ENCODE measurements around the gene DHRS9. TPM values are rescaled to one million over a fixed set of nuclear protein-coding genes. Genes with fewer than 3 reads are reported as not detected.

The DHRS9 gene
- total and polyA plus RNA-seq, 2 of the 4 experiments (the other 2 are of a cell fraction), result not detected

DNA sequence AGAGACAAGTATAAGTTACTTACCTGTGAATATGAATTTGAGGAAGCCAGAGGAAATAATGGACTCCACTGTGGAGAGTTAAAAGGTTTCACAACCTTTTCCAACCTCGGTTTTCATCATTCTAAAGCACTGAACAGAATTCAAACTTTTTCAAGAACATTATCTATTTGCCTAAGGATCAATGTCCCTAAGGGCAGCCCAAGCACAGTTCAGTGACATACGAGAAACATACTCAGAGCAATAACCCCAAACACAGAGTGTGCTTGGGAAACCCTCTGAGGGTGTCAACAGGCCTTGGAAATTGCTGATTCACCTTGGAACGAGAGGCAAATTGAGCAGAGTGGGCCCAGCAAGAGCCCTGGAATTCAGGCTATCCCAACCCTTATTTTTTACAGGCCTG lies 38.2 kb upstream of the DHRS9 start, which contains the start of gene ABCB11:
TSS of gene ABCB11 (minus strand) at position 123 of the 400 bp plus-strand sequence. CDS start 13,199 bp downstream, outside the sequence.
- TF ChIP-seq FOS (IDR thresholded peaks at IDR 0.05; ENCODE audit: low read depth, low read length) (no peak), POLR2A (IDR thresholded peaks at IDR 0.05; ENCODE audit: low read depth, low read length) (no peak), CHD1 (IDR thresholded peaks at IDR 0.05; ENCODE audit: low read depth, low read length) (no peak), CTCF (conservative IDR thresholded peaks at IDR 0.05; ENCODE audit: low read depth, low read length) (no peak), NFE2L2 (IDR thresholded peaks at IDR 0.05; ENCODE audit: low read depth, low read length) (no peak), RAD21 (IDR thresholded peaks at IDR 0.05; ENCODE audit: low read length) (no peak), CEBPB (IDR thresholded peaks at IDR 0.05; ENCODE audit: low read depth, low read length) (no peak)
- TF ChIP-seq, protein P1, sequence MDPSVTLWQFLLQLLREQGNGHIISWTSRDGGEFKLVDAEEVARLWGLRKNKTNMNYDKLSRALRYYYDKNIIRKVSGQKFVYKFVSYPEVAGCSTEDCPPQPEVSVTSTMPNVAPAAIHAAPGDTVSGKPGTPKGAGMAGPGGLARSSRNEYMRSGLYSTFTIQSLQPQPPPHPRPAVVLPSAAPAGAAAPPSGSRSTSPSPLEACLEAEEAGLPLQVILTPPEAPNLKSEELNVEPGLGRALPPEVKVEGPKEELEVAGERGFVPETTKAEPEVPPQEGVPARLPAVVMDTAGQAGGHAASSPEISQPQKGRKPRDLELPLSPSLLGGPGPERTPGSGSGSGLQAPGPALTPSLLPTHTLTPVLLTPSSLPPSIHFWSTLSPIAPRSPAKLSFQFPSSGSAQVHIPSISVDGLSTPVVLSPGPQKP (IDR thresholded peaks at IDR 0.05; ENCODE audit: borderline replicate concordance, low read depth, low read length), result no peak
- H4K8ac ChIP-seq (ENCODE audit: low read depth in 2 of 2, low read length in 2 of 2), result no peak within 1 kb of the TSS
- no peak within 1 kb of the TSS for H3K14ac ChIP-seq (replicated peaks; ENCODE audit: low read depth, low read length)
- H3K9me1 ChIP-seq (ENCODE audit: insufficient read depth, low read length), result no peaks in the 10 kb centered on the region
- dilution Hi-C loops (cut with HindIII; ENCODE audit: low sequenced_read_pairs, unreplicated experiment) (no loop called here), in situ Hi-C loops (cut with MboI; ENCODE audit: low sequenced_read_pairs) (no loop called here), intact Hi-C loops (cut with micrococcal nuclease) (no loop called here)
- no CpG with 5 or more reads among the region's 3 CpGs for whole genome bisulfite sequencing, 2 experiments (ENCODE audit: extremely low coverage in 2 of 2, insufficient read length in 1 of 2)
- no peak within 1 kb of the TSS for H2AFZ ChIP-seq (replicated peaks; ENCODE audit: low read length, poor library complexity)
- no peaks in the 10 kb centered on the region for H3K36me3 ChIP-seq (ENCODE audit: control insufficient read depth, insufficient read depth, low read length)
- H2AK5ac ChIP-seq (ENCODE audit: low read depth, low read length), result no peak within 1 kb of the TSS
- H4K5ac ChIP-seq (ENCODE audit: low read depth, low read length), result no peak within 1 kb of the TSS
- H2AK9ac ChIP-seq (replicated peaks; ENCODE audit: low read depth, low read length, poor library complexity), result no peak within 1 kb of the TSS
- no peak within 1 kb of the TSS for H2BK120ac ChIP-seq (ENCODE audit: low read depth, low read length)
- no peak within 1 kb of the TSS for H3K27ac ChIP-seq (ENCODE audit: insufficient read depth, low read length)
- H3K4ac ChIP-seq (ENCODE audit: low read depth, low read length), result no peak within 1 kb of the TSS
- no peak within 1 kb of the TSS for H2BK20ac ChIP-seq (ENCODE audit: low read depth, low read length)
- H2BK15ac ChIP-seq (ENCODE audit: low read depth, low read length), result no peak within 1 kb of the TSS
- H3K56ac ChIP-seq (ENCODE audit: extremely low read depth, insufficient read depth, low read length), result no peak within 1 kb of the TSS
- H3K9ac ChIP-seq (ENCODE audit: low read depth, low read length), result no peak within 1 kb of the TSS
- DNase-seq (no peak), ATAC-seq (ENCODE audit: low read depth) (no peak)
- no TSS peak for BruUV-seq (replicated peaks)
- H3K23ac ChIP-seq (ENCODE audit: low read depth, low read length), result no peak within 1 kb of the TSS
- H3K4me1 ChIP-seq (ENCODE audit: control insufficient read depth, insufficient read depth, low read length), result no peaks in the 10 kb centered on the region
- no peak within 1 kb of the TSS for H4K91ac ChIP-seq (ENCODE audit: insufficient read depth, low read depth, low read length)
- H3K9me3 ChIP-seq (ENCODE audit: control insufficient read depth, insufficient read depth, low read length), result no peaks in the 10 kb centered on the region
- POLR2A ChIA-PET (ENCODE audit: unreplicated experiment), result no interaction called here
- H3K27me3 ChIP-seq (ENCODE audit: control insufficient read depth, insufficient read depth, low read length), result no peaks in the 10 kb centered on the region
- no peak within 1 kb of the TSS for H3K4me2 ChIP-seq (ENCODE audit: low read depth, low read length)
- no peaks in the 10 kb centered on the region for H3K79me1 ChIP-seq (ENCODE audit: low read depth in 1 of 2, low read length in 2 of 2)
- CTCF ChIA-PET, result interaction anchor here (0.6 kb wide), 1 partner anchor 1440 kb away, joined by 3 read pairs; no protein-coding TSS in a partner anchor
- H3K18ac ChIP-seq (ENCODE audit: low read depth, low read length), result no peak within 1 kb of the TSS
- H3K4me3 ChIP-seq (ENCODE audit: insufficient read depth, low read depth, low read length), result no peak within 1 kb of the TSS
- no peaks in the 10 kb centered on the region for H4K20me1 ChIP-seq (ENCODE audit: insufficient read depth, low read length)
- no peak within 1 kb of the TSS for H2BK5ac ChIP-seq (ENCODE audit: low read depth, low read length, poor library complexity, severe bottlenecking)
